Endometrium (tissue), 2 donors: ENCODE results near the gene EPHA6.

Source experiments
- FAIRE-seq: peaks from 2 replicates; lab custom pipeline; 2012; peaks lifted over from hg19 to GRCh38; lab: Jason Lieb, UNC
- donor health status: control.
- donor health status: control.

EPHA6 gene

GRCh38 chr3:97647441-97647982 lies 833.1 kb downstream of the EPHA6 start:
- FAIRE-seq: no peak

GRCh38 chr3:97655971-97656370 lies 841.6 kb downstream of the EPHA6 start:
- FAIRE-seq: no peak

GRCh38 chr3:97656638-97657037 lies 842.2 kb downstream of the EPHA6 start:
- no peak for FAIRE-seq

GRCh38 chr3:97658668-97659285 lies 844.4 kb downstream of the EPHA6 start:
- FAIRE-seq: no peak

GRCh38 chr3:97662264-97662663 lies 847.9 kb downstream of the EPHA6 start:
- FAIRE-seq: no peak

- FAIRE-seq: no peak
Measured at GRCh38 chr3:97662762-97663161, 848.4 kb downstream of the EPHA6 start.

- no peak for FAIRE-seq
Measured at GRCh38 chr3:97665896-97666295, 851.5 kb downstream of the EPHA6 start.

- FAIRE-seq: no peak
Measured at GRCh38 chr3:97670952-97671351, 856.6 kb downstream of the EPHA6 start.

- FAIRE-seq: no peak
Measured at GRCh38 chr3:97673357-97673997, 859.1 kb downstream of the EPHA6 start.

- FAIRE-seq: no peak
Measured at GRCh38 chr3:97674461-97674860, 860.1 kb downstream of the EPHA6 start.

GRCh38 chr3:97680210-97680609 lies 865.8 kb downstream of the EPHA6 start:
- no peak for FAIRE-seq

- FAIRE-seq: no peak
Measured at GRCh38 chr3:97680696-97681095, 866.3 kb downstream of the EPHA6 start.

GRCh38 chr3:97684490-97684889 lies 870.1 kb downstream of the EPHA6 start:
- no peak for FAIRE-seq

- no peak for FAIRE-seq
Measured at GRCh38 chr3:97686258-97686657, 871.9 kb downstream of the EPHA6 start.

GRCh38 chr3:97687734-97688133 lies 873.3 kb downstream of the EPHA6 start:
- FAIRE-seq: no peak

GRCh38 chr3:97689111-97689510 lies 874.7 kb downstream of the EPHA6 start:
- no peak for FAIRE-seq

GRCh38 chr3:97689962-97690361 lies 875.6 kb downstream of the EPHA6 start:
- FAIRE-seq: no peak

- no peak for FAIRE-seq
Measured at GRCh38 chr3:97691354-97691753, 877.0 kb downstream of the EPHA6 start.

- no peak for FAIRE-seq
Measured at GRCh38 chr3:97692389-97692788, 878.0 kb downstream of the EPHA6 start.

GRCh38 chr3:97692831-97693230 lies 878.4 kb downstream of the EPHA6 start:
- FAIRE-seq: no peak

GRCh38 chr3:97694876-97695275 lies 880.5 kb downstream of the EPHA6 start:
- no peak for FAIRE-seq

- FAIRE-seq: no peak
Measured at GRCh38 chr3:97698691-97699090, 884.3 kb downstream of the EPHA6 start.

- no peak for FAIRE-seq
Measured at GRCh38 chr3:97699889-97700288, 885.5 kb downstream of the EPHA6 start.

- FAIRE-seq: no peak
Measured at GRCh38 chr3:97705764-97706163, 891.4 kb downstream of the EPHA6 start.
